Ishikawa (cell line): Measurements from ENCODE around the gene TM9SF3.

ENCODE experiments used
- CEBPB ChIP-seq: IDR thresholded peaks from 2 replicates; pipeline ENCODE4 v1.6.1; 2012
- EGR1 ChIP-seq: IDR thresholded peaks from 2 replicates; pipeline ENCODE4 v1.6.1; 2012
- EP300 ChIP-seq: IDR thresholded peaks from 2 replicates; pipeline ENCODE4 v1.6.1; 2012; ENCODE audit warnings: borderline replicate concordance
- FOXM1 ChIP-seq: IDR thresholded peaks from 2 replicates; pipeline ENCODE4 v1.6.1; 2012; ENCODE audit warnings: low read depth, borderline replicate concordance
- MAX ChIP-seq: IDR thresholded peaks from 2 replicates; pipeline ENCODE4 v1.6.1; 2012
- NFIC ChIP-seq: IDR thresholded peaks from 2 replicates; pipeline ENCODE4 v1.6.1; 2012
- RAD21 ChIP-seq: IDR thresholded peaks from 2 replicates; pipeline ENCODE4 v1.6.1; 2012; ENCODE audit warnings: low read depth
- REST ChIP-seq: IDR thresholded peaks from 2 replicates; pipeline ENCODE4 v1.6.1; 2012; ENCODE audit warnings: low read depth, mild to moderate bottlenecking
- TAF1 ChIP-seq: IDR thresholded peaks from 2 replicates; pipeline ENCODE4 v1.6.1; 2012; ENCODE audit warnings: low read depth, mild to moderate bottlenecking
- TCF12 ChIP-seq: IDR thresholded peaks from 2 replicates; pipeline ENCODE4 v1.6.1; 2012; ENCODE audit warnings: low read depth
- TEAD4 ChIP-seq: IDR thresholded peaks from 2 replicates; pipeline ENCODE4 v1.6.1; 2012
- USF1 ChIP-seq: IDR thresholded peaks from 2 replicates; pipeline ENCODE4 v1.6.1; 2012
- YY1 ChIP-seq: IDR thresholded peaks from 2 replicates; pipeline ENCODE4 v1.6.1; 2012; ENCODE audit warnings: low read depth
- ZBTB7A ChIP-seq: IDR thresholded peaks from 2 replicates; pipeline ENCODE4 v1.6.1; 2012; ENCODE audit warnings: low read depth

- no peak for TF ChIP-seq MAX
- no peak for TF ChIP-seq YY1
- no peak for TF ChIP-seq REST
- no peak for TF ChIP-seq TEAD4
- TF ChIP-seq EP300: no peak
- TF ChIP-seq TCF12: no peak
- no peak for TF ChIP-seq NFIC
- TF ChIP-seq USF1: no peak
- no peak for TF ChIP-seq ZBTB7A
- no peak for TF ChIP-seq RAD21
- TF ChIP-seq EGR1: no peak
- TF ChIP-seq CEBPB: no peak
- no peak for TF ChIP-seq TAF1
- TF ChIP-seq FOXM1: no peak
Observed at GRCh38 chr10:96500050-96500449, 86.8 kb downstream of the TM9SF3 start.
